Endothelial cell of umbilical vein (primary cell): ENCODE data around the gene PLEKHH1.

ENCODE experiments used
- EZH2 ChIP-seq: IDR thresholded peaks from 2 replicates; pipeline ENCODE4 v1.6.1; 2012; ENCODE audit warnings: borderline replicate concordance, low read depth, mild to moderate bottlenecking, moderate library complexity, low read length, inconsistent platforms; ENCODE audit not compliant: severe bottlenecking
- POLR2A ChIP-seq: IDR thresholded peaks from 2 replicates; pipeline ENCODE4 v1.6.1; 2012; ENCODE audit warnings: low read depth, mild to moderate bottlenecking, control low read depth, low read length
- POLR2AphosphoS5 ChIP-seq: IDR thresholded peaks from 2 replicates; pipeline ENCODE4 v1.6.1; 2012; ENCODE audit warnings: low read depth, mild to moderate bottlenecking, control low read depth, low read length, moderate library complexity; ENCODE audit not compliant: insufficient read depth
- TF ChIP-seq, protein P1 (sequence below), 2 donors: IDR thresholded peaks; 1 replicate in 1 of 2; 2 replicates in 1 of 2; pipeline ENCODE4 v1.5.1; 2011; ENCODE audit warnings: low read length in 2 of 2, mild to moderate bottlenecking in 2 of 2, moderate library complexity in 2 of 2, control low read depth in 1 of 2, inconsistent platforms in 1 of 2, low read depth in 1 of 2; ENCODE audit not compliant: insufficient read depth in 1 of 2; ENCODE audit errors: extremely low read depth in 1 of 2
- TF ChIP-seq, protein P2 (sequence below): IDR thresholded peaks from 2 replicates; pipeline ENCODE4 v1.6.1; 2011; ENCODE audit not compliant: insufficient read depth, insufficient read length

DNA sequence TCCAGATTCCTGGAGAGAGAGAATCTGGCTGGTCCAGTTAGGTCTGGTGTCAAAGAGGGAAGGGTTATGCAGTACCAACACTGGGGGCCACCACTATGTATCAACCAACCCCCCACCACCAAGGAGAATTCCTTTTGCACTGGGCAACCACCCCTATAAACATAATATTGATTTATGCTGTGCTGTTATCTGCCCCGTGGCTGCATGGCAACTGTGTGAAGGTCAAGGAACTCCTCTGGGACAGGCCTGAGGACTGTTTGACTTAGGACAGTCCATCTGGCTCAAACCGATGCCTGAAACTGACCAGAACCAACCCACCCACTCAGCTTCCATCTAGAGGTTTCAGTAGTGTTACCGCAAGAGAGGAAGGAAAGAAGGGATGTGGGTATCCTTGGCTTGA lies 20.5 kb downstream of the PLEKHH1 start:
- TF ChIP-seq, protein P1, sequence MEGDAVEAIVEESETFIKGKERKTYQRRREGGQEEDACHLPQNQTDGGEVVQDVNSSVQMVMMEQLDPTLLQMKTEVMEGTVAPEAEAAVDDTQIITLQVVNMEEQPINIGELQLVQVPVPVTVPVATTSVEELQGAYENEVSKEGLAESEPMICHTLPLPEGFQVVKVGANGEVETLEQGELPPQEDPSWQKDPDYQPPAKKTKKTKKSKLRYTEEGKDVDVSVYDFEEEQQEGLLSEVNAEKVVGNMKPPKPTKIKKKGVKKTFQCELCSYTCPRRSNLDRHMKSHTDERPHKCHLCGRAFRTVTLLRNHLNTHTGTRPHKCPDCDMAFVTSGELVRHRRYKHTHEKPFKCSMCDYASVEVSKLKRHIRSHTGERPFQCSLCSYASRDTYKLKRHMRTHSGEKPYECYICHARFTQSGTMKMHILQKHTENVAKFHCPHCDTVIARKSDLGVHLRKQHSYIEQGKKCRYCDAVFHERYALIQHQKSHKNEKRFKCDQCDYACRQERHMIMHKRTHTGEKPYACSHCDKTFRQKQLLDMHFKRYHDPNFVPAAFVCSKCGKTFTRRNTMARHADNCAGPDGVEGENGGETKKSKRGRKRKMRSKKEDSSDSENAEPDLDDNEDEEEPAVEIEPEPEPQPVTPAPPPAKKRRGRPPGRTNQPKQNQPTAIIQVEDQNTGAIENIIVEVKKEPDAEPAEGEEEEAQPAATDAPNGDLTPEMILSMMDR (IDR thresholded peaks at IDR 0.05; ENCODE audit: extremely low read depth in 1 of 2, insufficient read depth in 1 of 2, low read depth in 1 of 2, low read length in 2 of 2): no peak
- TF ChIP-seq POLR2AphosphoS5: no peak
- TF ChIP-seq EZH2: no peak
- TF ChIP-seq, protein P2, sequence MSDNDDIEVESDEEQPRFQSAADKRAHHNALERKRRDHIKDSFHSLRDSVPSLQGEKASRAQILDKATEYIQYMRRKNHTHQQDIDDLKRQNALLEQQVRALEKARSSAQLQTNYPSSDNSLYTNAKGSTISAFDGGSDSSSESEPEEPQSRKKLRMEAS: no peak
- TF ChIP-seq POLR2A: no peak
